CD4-positive, alpha-beta T cell treated with Interleukin-4 for 1 hour (primary cell): ENCODE data around the gene PROS1.
"Not testable (repeated sequence)": the region's sequence is repeated elsewhere in the genome, so short reads cannot be mapped to it uniquely, and the experiment has no call there.

Experiments
- DNase-seq, 2 donors: peaks; one replicate each; pipeline ENCODE4 v3.0.0-alpha.2; 2020 to 2022

PROS1 gene

GRCh38 chr3:93867425-93867824 is 106.3 kb downstream of the PROS1 start:
- DNase-seq, result no peak

- no peak for DNase-seq
Observed at GRCh38 chr3:93861017-93861416, 112.7 kb downstream of the PROS1 start.

DNA sequence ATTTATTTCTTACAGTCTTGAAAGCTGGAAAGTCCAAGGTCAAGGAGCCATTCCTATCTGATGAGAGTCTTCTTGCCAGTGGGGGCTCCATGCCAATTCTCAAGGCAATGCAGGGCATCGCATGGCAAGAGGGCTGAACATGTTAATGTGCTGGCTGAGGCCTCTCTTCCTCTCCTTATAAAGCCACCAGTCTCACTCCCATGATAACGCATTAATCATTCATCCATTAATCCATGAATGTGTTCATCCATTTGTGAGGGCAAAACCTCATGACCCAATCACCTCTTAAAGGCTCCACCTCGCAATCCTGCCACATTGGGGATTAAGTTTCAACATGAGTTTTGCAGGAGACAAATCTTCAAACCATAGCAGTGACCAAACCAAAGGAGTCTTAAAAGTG is 118.3 kb downstream of the PROS1 start:
- DNase-seq, result no peak

DNA sequence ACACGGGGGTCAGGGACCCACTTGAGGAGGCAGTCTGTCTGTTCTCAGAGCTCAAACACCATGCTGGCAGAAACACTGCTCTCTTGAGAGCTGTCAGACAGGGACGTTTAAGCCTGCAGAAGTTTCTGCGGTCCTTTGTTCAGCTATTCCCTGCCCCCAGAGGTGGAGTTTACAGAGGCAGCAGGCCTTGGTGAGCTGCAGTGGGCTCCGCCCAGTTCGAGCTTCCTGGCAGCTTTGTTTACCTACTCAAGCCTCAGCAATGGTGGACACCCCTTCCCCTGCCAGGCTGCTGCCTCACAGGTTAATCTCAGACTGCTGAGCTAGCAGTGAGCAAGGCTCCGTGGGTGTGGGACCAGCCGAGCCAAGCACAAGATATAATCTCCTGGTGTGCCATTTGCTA is 121.5 kb downstream of the PROS1 start:
- DNase-seq, result not testable (repeated sequence)

GRCh38 chr3:93843981-93844380 is 129.7 kb downstream of the PROS1 start:
- DNase-seq, result no peak

GRCh38 chr3:93839193-93839592 is 134.5 kb downstream of the PROS1 start:
- DNase-seq, result not testable (repeated sequence)
